Ureter (tissue), 1 donor: ENCODE measurements around the gene SNCB. TPM values are rescaled to one million over a fixed set of nuclear protein-coding genes. Genes with fewer than 3 reads are reported as not detected.

Experiments used
- DNase-seq: peaks from one replicate; pipeline ENCODE4 v3.0.0-alpha.2; 2020; ENCODE audit warnings: low spot score
- total RNA-seq: library from RNA; stranded (reverse); gene quantifications from one replicate; pipeline ENCODE4 v1.2.4, GENCODE V29; 2023
- donor health status: DM: yes; HTN: yes; CAD: no.

SNCB gene
- total RNA-seq, result not detected

DNA sequence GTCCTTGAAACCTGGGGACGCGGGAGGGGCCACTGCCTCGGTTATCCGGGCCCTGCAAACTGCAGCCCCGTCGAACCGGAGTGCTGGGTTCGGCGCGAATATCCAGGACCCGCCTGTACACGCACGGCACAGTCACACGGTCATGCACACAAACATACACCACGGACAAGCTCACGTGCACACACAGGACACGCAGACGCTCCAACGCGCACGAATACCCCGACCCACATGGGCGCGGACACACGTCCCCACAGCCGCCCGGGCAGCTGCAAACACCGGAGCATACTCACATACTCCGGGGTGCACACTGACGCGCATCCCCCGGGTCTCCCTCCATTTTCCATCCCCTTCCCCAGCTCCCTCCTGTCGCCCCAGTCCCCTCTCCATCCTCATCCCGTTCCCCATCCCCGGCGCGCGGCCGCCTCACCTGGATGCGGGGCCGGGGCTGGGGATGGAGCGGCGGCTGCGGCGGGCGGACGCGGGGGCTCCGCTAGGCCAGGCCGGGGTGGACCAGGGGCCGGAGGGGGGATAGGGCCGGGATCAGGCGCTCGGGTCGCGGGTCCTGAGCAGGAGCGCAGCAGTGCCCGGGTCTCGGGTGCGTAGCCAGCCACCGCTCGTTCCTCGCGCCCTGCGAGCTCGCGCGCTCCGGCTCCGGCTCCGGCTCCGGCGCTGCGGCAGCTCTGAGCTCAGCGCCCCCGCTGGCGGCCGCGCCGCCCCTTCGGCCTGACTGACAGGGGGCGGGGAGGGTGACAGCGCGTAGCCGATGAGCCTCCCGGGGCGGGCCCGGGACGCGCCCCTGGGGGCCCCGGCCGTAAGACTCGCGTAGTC, at the start of gene SNCB, which contains the start of gene EIF4E1B:
TSS of gene SNCB (minus strand) at position 682 of the 828 bp plus-strand sequence. CDS start 880 bp downstream, outside the sequence.
TSS of gene EIF4E1B (plus strand) at position 823 of the 828 bp plus-strand sequence. CDS start 12,113 bp downstream, outside the sequence.
- no peak for DNase-seq

DNA sequence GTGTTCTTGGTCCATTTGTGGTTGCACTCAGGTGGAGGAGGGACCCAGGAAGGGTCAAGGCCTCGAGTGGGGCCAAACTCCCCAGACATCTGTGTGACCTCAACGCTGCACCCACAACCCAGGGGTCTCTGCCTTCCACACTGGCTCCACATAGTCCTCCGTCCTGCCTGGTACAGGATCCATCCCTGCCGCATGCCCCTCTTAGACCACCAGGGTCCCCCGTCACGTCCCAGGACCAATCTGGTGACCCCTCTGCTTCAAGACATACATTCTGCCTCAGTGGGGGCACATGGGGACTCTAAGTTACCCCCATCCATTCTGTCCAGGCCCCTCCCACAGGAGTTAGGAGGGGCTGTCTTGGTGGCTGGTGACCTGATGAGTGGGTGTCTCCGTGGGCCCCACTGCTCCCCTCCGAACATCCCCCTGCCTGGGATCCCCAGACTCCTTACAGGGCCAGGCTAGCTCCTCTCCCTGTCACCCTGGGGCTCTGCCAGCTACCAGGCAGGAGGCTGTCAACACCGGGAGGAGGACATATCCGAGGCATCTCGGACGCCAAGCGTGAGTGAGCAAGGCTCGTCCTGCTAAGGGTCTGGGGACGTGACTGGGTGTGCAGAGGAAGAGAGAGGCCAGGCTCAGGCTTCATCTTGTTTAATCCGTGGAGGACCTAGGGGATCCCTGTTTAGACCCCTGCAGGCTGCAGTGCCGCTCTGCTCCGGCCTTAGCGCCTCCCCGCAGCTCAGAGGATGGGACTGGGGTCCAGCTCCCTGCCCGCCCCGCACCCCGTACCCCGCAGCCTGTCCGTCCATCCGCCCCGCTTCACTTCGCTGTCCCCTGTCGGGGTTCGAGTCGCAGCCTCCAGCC, 49.3 kb upstream of the SNCB start:
- no peak for DNase-seq

DNA sequence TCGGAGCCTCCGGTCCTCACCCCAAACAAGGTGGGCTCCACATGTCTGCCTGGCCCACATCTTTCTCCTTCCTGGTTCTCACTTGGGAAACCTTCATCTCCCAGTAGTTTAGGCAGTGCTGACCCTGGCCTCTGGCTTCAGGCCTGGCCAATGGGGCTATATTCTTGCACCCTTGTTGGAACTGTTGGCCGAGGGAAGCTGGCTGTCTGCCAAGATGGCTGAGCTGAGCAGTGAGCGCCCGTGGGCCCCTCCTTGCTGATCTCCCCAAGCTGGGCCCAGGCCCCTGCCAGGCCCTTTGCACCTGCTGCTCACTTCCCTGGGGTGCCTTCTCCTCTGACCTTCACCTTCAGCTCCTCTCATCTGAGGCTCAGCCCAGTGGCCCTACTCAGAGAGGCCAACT, 48.2 kb upstream of the SNCB start:
- DNase-seq, result no peak

DNA sequence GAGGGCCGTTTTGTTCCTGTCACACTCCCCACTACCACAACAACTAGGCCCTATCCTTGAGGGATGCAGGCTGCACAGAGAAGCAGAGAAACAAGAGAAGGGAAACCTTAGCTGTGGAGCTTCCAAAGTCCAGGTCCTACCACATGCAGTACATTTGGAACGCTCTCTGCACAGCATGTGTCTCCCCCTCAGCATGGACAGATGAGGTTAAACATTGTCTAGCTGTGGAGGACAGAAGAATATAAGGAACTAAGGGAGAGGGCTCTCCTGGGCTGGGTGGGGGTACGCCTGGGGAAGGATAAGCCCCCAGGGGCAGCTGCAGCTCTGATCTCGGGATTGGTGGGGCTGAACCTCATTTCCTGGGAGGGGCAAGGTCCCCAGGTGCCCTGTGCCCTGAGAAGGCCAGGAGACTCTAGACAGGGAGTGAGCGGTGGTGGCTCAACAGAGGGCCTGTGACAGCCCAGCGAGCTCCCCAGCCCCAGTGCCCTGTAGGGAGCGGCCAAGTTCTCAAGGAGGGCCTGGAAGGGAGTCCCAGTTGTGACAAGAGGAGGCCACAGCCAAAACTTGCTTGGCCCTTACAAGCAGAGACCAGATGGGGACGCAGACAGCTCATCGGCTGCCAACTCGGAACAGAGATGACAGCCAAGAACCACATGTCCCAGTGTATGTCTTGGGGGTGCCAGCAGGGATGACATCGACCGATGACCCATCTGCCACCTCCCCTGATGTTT, 47.0 kb upstream of the SNCB start:
- no peak for DNase-seq

DNA sequence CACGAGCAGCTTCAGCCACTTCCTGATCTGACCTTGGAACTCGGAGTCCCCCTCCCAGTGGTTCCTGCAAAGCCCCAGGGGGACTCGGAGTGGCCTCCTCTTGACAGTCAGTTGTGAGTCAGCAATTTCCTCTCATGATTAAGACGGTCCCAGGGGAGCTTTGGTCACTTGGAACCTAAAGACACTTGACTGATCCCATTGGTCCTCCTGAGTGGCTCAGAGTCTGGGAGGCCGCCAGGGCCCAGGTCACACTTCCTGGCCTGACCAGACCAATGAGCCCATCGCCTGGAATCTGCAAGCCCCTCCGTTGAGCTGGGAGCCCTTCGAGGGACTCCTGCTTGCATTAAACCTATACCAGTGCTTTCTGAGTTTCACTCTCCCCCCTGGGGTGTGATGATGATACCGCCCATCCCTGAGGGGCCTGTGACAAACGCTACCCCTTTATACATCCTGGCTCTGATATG, 46.1 kb upstream of the SNCB start:
- no peak for DNase-seq

DNA sequence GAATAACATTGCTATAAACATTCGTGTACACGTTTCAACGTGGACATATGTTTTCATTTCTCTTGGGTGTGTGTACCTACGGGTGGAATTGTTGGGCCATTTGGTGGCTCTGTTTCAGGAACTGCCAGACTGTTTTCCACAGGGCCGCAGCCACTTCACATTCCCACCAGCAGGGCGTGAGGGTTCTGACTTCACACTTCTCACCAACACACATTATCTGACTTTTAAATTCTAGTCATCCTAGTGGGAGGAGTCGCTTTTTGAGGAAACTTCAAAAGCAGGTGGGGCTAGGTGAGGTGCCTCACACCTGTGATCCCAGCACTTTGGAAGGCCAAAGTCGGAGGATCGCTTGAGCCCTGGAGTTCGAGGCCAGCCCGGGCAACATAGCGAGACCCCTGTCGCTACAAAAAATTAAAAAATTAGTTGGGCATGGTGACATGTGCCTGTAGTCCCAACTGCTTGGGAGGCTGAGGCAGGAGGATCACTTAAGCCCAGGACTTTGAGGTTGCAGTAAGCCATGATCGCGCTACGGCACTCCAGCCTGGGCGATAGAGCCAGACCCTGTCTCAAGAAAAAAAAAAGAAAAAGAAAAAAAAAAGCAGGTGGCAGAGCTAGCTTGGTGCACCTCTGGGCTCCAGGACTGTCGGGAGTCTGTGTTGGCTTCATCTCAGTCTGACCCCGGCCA, 45.5 kb upstream of the SNCB start:
- no peak for DNase-seq

DNA sequence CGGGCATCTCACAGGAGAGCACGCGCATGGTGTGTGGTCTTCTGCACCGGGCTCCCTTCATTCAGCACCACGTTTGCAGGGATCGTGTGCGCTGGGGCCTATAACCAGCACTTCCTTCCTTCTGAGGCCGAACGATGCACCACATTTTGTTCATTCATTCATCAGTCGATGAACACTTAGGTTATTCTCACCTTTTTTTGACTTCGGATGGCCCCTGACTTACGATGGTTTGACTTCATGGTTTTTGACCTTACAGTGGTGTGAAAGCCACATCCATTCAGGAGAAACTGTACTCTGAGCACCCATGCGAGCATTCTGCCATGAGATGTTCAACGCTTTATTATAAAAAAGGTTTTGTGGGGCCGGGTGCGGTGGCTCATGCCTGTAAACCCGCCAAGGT, 44.5 kb upstream of the SNCB start:
- no peak for DNase-seq

DNA sequence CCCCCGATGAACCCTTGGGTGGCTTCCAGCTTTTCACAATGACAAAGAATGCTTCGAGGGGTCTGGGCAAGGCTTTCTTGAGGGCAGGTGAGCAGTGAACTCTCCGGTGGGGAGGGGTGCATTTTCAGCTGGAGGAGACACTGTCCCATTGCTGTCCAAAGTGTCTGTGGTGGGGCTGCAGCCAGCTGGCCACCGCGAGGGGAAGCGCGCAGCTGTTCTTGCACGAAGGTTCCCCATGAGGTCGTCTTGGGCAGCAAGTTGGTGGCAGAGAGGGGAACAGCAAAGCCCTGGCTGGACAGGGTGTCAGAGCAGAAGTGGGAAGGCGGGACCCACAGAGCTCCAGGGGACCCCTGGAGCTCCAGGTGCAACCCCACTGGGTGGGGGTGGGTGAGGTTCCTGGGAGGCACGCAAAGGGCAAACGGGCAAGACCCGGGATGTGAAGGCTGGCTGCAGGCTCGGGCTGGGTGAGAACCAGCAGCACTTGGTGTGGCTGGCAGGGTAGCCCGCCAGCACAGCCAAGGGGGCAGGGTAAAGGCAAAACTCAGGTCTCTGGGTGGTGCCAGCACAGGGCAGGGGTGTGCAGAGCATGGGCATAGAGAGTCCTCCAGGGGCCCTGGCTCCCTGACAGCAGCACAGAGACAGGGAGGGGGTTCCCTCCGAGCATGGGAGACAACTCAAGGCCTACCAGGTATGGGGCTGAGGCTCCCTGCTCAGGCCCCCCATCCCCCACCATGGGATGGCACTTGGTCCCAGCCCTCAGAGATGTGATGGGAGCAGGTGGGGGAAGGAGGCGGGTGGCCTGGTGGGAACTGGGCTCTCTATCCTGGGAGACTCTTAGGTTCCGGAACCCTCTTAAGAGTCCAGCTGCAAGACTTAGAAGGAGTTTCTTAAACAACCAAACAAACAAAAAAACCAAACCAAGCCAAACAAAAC, 43.6 kb upstream of the SNCB start:
- DNase-seq, result no peak

DNA sequence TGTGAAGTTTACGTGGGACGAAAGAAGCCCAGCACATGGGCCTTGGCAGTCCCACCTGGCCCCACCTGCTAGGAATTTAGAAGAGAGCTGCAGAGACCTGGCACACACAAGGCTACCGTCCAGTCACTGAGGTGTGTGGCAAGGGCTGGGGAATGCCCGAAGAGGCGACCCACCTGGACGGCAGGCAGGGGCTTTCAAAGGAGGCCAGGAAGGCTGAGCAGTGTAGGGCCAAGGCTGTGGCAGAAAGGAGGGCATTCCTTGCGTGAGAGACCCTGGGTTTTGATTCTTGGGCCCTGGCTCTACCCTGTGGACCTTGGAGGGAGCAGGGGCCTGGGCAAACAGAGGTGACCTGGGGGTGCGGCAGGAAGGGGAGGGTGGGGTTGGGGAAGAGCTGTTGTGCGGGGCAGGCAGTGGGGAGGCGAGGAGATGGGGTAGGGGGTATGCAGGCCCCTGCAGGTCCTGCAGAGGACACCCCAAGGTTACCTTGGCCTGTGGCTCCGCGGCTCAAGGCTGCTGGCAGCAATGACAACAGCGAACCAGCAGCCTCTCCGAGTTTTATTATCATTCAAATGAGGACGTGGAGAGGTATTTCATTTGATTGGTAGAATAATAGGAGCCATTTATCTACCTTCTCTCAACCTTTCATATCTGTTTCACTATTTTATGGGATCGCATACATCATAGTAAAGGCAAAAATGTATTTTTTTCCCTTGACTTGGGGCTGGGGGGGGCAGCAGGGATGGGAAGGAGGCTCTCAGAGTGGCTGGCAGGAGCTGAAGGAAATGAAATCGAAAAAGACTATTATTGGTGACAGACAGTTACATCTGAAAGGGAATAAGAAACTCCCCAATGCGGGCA, 41.8 kb upstream of the SNCB start:
- no peak for DNase-seq

DNA sequence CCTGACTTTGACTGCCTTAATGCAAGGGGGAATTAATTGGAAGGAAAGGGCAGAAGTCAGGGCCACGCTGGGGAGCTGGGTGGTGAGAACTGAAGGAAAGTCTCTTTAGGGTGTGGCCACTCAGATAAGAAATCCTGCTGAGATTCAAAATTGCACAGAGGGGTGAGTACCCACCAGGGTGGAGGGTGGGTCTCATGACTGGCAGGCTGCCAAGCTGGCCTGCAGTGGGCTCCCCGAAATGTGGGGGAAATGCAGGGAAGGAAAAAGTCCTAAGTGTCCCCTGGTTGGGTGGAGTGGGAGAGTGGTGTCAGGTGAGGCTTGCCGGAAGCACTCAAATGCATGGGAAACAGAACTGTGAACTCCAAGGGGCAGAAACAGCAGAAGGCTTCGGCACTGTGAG, 41.1 kb upstream of the SNCB start:
- no peak for DNase-seq

DNA sequence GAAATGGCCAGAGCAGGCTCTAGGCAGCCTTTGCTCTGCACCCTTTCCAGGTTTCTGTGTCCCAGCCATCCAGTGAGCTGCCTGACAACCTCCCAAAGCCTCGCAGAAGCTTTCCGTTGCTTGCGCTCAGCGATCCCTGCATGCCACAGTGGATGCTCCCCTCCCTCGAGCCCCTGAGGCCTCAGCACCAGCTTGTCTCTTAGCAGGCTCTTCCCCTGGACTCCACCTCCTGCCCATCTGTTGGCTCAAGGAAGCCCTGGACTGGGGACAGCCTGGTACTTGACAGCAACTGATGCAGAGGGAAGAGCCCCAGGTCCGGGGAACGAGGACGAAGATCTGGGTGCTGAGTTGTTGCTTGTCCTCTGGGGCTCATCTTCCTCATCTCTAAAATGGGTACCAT, 40.1 kb upstream of the SNCB start:
- no peak for DNase-seq

DNA sequence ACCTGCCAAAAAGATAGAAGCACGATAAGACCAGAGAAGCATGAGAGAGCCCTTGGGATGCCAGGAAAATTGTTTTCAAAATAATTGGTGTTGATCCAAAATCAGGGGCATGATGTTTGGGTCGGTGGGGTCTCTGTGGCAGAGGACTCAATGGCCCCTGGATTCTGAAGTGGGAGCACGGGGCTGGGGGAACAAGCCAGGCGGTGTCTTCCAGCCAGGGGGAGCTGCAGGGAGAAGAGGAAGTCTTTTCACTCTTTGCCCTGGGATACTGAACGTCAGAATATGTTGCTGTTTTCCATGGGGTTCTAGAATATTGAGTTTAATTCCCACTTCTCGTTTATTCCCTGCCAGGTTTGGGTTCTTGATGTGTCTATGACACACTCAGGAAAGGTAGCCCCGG, 37.3 kb upstream of the SNCB start:
- no peak for DNase-seq

DNA sequence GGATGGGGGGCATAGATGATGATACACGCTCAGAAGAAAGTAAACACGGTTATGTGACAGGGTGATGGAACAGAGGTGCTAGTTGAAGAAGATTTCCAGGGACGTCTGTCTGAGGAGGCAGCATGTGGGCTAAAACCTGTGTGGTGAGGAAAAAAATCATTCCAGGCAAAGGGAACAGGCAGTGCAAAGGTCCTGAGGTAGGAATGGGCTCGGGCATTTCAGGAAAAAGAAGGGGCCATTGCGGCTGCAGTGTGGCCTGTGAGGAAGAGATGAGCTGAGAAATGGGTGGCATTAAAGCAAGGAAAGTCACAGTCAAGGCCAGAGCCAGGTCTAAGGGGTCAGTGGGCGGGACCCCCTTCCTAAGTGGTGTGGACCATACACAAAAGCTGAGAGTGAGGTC, 35.2 kb upstream of the SNCB start:
- no peak for DNase-seq

DNA sequence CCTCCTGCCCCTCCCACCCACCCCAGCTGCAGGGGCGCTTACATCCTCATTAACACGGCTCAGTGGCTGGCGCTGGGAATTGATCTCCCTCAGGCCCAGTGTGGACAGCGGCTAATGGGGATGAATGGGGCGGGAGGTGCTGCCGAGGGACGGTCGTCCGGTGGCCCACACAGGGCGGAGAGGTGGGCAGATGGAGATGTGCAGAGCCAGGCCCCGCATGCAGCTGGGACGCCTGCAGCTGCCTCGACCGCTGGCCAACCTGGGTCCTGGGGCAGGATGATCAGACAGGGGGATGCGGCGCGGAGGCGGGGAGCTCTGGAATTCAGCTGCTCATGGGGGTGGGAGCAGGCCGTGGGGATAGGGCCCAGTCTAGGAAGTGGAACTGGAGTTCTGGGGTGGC, 34.6 kb upstream of the SNCB start:
- no peak for DNase-seq

DNA sequence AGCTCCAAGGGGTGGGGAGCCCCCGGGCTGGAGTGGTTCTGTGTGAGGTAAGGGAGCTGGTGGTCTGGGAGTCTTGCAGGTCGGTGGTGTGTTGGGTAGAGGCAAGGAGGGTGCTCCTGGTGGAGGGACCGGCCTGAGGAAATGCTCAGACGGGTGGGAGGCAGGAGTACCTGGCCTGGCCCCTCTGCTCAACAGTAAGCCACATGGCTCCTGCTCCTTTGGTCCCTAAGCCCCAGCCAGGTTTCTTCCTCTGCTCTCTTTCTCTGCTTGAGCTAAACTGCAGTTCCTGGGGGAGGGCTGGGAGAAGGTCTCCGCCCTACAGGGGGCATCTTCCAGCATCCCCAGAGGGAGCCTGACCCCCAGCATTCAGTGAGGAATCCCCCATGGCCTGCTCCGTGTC, 34.1 kb upstream of the SNCB start:
- DNase-seq, result no peak

DNA sequence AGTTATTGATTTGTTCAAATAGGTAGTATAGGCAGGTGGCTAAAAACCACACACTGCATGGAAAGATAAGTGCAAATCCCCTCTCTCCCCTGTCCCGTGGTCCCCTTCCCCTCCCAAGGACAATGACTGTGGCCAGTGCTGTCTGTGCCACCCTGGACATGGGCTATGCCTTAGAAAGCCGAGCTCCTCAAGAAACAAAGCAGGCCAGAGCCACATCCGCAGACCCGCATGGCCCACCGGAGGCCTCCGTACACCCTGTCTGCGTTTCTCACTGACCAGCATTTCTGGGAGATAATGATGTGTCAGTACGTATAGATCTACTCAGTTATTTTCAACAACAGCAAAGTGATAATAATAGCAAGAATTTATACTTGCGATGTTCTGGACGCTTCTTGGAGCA, 33.2 kb upstream of the SNCB start:
- no peak for DNase-seq

DNA sequence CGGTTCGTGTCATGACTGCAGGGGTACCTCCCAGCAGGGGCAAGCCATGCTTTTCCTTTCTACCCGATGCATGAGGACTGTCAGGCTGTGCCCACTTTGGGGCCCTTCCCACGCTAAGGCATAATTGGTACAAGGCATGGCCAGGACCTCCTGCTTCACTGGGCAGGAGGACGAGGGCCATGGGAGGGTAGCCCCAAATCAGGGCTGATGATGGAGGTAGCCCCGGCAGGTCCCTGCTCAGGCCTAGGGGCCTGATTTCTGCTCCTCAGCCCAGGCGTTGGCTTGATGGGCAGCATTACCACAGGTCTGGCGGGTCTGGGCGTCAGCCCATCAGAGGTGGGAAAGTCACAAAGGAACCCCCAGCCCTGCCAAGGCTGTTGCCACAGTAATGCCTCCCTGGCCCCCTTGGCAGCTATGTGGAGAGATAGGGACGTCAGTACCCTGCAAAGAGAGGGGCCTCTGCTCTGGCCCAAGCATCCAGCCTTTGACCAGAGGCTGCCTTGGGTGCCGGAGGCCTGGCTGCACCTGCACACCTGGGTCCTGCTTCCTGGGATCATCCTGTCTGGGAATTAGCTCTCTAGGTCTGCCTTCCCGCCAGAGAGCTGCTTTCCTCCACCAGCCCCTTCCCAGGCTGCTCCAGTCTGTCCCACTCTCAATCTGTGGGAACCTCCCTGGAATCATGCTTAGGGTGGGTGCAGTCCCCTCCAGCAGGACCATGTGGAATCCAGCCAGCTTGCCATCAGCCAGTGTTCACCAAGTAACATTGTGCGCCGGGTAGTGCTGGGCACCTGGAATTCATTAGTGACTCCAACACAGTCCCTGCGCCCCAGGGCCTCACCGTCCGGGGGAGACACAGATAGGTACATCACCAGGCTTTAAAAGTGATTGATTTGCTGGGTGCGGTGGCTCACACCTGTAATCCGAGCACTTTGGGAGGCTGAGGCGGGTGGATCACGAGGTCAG, 32.3 kb upstream of the SNCB start:
- DNase-seq, result no peak

DNA sequence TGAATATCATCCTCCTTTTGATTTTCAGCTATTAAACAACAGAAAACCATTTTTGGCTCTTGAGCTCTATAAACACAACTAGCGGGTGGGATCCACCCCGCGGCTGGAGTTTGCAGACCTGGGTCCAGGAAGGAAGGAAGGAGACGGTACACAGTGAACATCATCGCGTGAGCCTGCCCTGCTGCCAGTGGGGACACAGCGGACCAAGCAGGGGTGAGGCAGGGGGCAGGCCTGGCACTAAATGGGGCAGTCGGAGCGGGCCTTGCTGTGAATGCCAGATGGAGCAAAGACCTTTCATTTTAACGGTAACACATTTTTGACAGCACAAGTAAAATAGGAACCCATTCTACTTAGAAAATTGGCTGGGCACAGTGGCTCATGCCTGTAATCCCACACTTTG, 31.3 kb upstream of the SNCB start:
- DNase-seq, result no peak
